ENCODE results near the gene PTPRN2.
"Not testable (repeated sequence)": the region's sequence is repeated elsewhere in the genome, so short reads cannot be mapped to it uniquely, and the experiment has no call there.

Gene PTPRN2

DNA sequence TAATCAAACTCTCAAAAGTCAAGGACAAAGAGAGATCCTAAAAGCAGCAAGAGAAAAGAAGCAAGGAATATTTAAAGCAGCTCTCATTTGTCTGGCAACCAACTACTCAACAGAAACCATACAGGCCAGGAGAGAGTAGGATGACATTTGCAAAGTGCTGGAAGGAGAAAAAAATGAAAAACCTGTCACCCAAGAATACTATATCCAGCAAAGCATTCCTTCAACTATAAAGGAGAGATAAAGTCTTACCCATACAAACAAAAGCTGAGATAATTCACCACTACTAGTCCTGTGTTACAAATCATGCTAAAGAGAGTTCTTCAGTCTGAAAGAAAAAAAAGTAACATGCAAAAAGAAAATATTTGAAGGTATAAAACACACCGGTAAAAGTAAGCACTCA is 357.7 kb downstream of the PTPRN2 start:
- no peak for DNase-seq (ENCODE audit: low spot score)

GRCh38 chr7:158228986-158229385 is 358.6 kb downstream of the PTPRN2 start:
- no peak for DNase-seq (ENCODE audit: low spot score)

DNA sequence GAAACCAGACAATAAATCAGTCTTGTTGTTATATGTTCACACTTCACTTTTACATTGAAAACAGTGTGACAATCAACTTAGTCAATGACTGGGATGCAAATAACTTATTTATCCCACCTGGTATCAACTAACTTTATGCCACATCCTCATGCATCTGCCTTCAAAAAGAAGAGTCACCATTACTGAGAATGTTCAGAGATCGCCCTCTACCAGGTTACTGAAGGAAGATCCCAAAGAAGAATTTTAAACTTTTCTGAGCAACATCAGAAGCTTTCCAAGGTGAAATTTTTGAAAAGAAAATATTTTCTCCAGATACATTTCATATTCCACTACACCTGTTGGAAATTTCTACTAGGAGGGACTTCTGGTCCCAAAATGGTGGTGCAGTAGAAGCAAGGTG is 359.5 kb downstream of the PTPRN2 start:
- no peak for DNase-seq (ENCODE audit: low spot score)

DNA sequence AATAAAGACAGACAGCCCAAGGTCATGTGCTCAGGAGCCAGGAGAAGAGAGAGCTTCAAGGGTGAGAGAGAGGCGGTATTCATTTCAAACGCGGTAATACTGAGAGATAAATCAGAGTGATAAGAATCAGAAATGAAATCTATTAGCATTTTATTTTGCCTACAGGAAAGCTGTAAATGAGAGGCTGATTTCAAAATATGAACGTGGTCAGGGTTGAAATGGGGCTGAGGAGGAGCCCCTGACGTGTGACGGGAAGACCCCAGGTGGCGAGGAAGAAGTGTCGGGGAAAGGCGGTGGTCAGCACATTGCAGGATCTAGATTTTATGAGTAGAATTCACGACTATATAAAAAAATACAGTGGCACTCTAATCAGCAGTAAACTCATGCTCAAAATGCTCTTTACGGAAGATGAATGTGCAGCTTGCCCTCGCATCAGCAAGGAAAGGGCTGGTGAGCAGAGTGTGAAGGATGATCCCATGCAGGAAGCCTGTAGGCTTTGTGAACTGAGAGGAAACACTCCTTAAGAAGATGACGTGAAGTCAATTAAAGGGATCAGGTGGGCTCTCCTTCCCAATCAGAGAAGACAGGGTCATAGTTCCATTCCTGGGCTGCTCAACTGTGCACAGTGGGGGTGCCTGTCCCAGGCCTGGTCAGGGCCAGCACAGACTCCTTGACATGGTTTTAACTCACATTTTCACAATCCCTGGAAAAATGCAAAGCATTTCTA is 360.2 kb downstream of the PTPRN2 start:
- DNase-seq (ENCODE audit: low spot score), result no peak

- DNase-seq (ENCODE audit: low spot score), result no peak
Measured at GRCh38 chr7:158216198-158216597, 371.4 kb downstream of the PTPRN2 start.

DNA sequence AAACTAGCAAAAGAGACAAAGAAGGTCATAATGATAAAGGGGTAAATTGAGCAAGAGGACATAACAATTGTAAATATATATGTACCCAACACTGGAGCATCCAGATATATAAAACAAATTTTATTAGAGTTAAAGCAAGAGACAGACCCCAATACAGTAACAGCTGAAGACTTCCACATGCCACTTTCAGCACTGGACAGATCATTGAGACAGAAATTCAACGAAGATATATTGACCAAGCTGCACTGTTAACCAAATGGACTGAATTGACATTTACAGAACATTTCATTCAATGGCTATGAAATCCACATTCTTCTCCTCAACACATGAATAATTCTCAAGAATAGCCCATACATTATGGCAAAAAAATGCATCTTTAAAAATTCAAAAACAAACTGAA is 378.2 kb downstream of the PTPRN2 start:
- DNase-seq (ENCODE audit: low spot score), result no peak

GRCh38 chr7:158206341-158206740 is 381.3 kb downstream of the PTPRN2 start:
- no peak for DNase-seq (ENCODE audit: low spot score)

DNA sequence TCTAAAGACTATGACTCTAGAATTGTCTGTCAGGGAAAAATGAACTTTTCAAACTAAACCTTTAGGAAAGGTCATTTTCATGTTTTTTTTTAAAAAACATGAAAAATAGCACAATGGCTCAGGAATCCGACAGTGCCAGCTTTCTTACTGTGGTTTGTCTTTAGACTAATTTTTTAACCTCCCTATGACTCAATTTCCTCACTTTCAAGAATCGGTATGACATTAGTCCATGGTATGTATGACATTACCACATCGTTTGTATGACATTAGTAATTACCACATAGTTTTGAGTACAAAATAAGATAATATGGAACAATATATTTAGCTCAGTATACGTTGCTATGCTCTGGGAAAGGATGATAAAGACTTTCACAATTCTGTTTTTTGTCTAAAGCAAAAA is 383.2 kb downstream of the PTPRN2 start:
- DNase-seq (ENCODE audit: low spot score), result no peak

DNA sequence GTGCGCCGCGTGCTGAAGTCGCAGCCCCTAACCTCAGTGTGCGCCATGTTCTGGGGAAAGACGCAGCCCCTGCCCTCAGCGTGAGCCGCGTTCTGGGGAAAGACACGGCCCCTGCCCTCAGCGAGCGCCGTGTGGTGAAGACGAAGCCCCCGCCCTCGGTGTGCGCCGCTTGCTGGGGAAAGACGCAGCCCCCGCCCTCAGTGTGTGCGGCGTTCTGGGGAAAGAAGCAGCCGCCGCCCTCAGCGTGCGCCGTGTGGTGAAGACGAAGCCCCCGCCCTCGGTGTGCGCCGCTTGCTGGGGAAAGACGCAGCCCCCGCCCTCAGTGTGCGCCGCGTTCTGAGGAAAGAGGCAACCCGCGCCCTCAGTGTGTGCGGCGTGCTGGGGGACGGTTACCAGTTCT is 383.7 kb downstream of the PTPRN2 start:
- DNase-seq (ENCODE audit: low spot score), result not testable (repeated sequence)

DNA sequence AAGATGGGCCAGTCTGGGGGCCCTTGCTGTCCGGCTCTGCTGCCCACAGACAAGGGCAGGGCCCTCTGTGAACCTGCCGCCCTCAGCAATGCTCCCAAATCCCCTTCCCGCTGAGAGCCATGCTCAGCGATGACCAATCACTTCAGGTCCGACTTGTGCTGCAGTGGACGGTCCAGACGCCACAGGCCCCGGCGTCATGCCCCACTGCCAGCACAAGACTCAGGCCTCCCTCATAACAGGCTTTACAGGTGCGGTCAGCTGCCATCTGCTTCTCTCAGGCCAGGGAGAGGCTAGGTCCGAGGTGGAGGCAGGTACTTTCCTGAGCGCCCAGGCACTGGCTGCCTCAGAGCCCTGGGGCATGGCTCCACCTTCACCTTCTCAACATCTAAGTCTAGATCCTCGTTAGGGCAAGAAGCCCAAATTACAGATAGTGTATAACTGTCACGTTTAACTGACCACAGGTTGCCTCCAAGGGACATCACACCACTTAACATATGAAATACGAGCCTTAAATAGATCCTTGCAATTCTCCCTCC is 393.2 kb downstream of the PTPRN2 start:
- no peak for DNase-seq (ENCODE audit: low spot score)

GRCh38 chr7:158193446-158193845 is 394.2 kb downstream of the PTPRN2 start:
- DNase-seq (ENCODE audit: low spot score), result no peak

DNA sequence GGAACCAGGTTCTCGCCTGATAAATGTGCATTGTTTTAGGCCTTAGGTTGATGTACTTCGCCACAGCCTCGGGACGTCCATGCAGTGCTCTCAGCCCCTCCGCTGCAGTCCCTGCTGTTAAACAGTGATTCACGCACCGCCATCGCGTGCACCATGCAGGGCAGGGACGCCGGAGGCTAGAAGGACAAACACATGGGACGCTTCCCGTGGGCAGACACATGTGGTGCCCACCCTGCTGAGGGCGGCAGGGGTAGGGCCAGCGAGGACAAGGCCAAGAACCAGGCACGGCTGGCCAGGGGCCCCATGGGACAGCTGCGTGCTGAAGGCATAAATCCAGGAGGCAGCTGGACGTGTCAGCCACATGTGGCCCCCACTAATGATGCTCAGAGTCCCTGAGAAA is 394.7 kb downstream of the PTPRN2 start:
- DNase-seq (ENCODE audit: low spot score), result no peak

DNA sequence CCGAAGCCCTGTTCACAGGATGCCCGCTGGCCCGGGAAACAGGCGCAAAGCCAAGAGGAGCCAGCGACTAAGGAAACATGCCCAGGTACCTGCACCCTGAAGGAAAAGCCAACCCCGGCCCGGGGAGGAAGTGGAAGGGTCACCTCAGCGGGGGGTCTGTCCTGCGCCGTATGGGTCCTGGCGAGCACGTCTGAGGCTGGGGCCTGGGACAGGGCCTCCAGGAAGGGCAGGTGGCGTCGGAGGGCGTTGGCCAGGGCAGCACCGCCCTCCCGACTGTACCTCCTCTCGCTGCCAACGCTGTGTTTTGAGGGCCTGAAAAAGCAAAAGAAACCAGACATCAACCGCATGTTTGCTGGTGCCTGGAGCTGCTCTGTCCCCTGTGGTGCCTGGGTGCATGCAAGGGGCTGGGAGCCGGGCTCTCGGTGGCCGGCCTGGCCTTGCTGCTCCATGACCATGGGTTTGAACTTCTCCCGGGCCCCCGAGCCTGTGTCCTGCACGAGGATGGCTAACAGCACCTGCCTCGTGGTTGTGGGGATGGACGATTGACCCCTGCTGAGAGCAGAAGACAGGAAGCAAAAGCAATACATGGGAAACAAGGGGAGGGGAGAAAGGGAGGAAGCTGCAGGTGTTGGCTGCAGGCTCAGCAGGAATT is 395.3 kb downstream of the PTPRN2 start:
- DNase-seq (ENCODE audit: low spot score), result no peak

GRCh38 chr7:158191671-158192070 is 396.0 kb downstream of the PTPRN2 start:
- no peak for DNase-seq (ENCODE audit: low spot score)

DNA sequence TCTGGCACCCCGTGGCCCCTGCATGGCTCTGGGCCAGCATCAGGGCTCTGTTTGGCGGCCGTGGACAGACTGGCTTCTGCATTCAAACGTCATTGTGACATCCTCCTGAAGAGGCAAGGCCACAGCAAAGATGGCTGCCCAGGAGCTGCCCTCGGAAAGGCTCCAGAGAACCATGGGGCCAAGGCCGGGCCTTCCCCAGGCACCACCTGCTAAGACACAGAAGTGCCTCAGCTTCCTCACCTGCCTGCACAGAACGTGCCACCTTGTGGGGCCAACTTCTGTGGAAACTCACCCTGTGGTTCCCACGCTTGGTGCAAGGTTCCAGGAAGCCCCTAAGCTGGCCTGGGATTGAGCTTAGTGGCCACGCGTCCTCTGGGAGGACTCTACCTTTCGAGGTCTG is 396.9 kb downstream of the PTPRN2 start:
- no peak for DNase-seq (ENCODE audit: low spot score)

- no peak for DNase-seq (ENCODE audit: low spot score)
Measured at GRCh38 chr7:158188676-158189075, 398.9 kb downstream of the PTPRN2 start.

DNA sequence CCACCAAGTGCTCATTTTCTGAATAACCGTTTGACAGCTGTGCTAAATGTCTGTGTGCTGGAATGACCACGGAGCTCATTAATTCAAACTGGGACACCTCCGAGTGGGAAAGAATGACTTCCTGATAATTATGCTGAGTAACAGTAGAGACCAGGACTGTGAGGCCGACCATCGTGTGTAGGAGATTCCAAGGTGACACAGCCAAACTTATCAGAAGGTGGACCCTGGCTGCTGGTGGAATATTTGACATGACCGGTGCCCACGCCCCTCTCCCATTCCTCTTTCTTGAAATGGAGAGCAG is 400.0 kb downstream of the PTPRN2 start:
- DNase-seq (ENCODE audit: low spot score), result no peak

- no peak for DNase-seq (ENCODE audit: low spot score)
Measured at GRCh38 chr7:158186864-158187693, 400.5 kb downstream of the PTPRN2 start.

GRCh38 chr7:158186406-158186805 is 401.2 kb downstream of the PTPRN2 start:
- DNase-seq (ENCODE audit: low spot score), result no peak

GRCh38 chr7:158185653-158186052 is 402.0 kb downstream of the PTPRN2 start:
- no peak for DNase-seq (ENCODE audit: low spot score)

GRCh38 chr7:158183431-158183830 is 404.2 kb downstream of the PTPRN2 start:
- no peak for DNase-seq (ENCODE audit: low spot score)

DNA sequence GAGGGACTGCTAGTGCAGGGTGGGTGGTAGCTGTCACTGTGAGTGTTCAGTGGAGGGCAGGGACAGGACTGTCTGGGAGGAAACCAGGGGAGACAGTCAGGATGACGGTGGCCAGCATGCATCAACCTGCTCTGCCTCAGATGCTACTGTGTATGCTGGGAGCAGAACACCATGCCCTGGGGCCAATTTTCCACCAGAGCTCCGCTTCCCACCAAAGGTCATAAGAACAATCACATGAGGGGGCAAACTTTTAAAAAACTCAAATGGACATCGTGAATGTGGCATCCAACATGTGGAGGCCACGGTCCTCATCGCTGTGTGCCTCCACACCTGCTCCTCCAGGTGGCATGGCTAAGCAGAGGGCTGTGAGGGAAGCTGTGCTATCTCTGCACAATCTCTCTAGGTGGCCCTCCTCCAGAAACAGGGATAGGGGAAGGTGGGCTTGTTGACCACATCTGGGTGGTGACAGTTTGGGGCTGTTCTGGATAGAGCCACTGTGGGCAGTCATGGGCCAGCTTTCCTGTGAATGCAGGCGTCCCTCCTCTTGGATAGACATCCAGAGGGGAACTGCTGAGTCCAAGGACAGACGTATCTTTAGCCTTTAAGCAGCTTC is 411.0 kb downstream of the PTPRN2 start:
- no peak for DNase-seq (ENCODE audit: low spot score)

DNA sequence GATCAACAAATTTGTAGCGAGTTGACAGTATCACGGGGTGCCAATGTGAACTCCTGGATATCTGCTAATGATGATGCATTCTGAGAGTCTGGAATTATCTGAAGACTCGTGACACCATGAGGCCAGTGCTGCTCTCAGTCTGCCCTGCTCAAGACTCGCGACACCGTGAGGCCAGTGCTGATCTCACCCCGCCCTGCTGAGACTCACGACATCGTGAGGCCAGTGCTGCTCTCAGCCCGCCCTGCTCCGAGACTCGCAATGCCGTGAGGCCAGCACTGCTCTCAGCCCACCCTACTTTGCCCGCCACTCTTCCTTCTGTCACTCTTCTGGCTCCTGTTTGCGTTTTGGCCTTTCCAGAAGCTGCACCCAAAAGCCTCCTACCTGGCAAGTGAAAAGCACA is 411.8 kb downstream of the PTPRN2 start:
- DNase-seq (ENCODE audit: low spot score), result no peak
